ENCODE data around the gene CYP1A2. TPM values are rescaled to one million over a fixed set of nuclear protein-coding genes. Genes with fewer than 3 reads are reported as not detected.

CYP1A2 gene
- total RNA-seq, 1 experiment from 2014 or later: not detected

DNA sequence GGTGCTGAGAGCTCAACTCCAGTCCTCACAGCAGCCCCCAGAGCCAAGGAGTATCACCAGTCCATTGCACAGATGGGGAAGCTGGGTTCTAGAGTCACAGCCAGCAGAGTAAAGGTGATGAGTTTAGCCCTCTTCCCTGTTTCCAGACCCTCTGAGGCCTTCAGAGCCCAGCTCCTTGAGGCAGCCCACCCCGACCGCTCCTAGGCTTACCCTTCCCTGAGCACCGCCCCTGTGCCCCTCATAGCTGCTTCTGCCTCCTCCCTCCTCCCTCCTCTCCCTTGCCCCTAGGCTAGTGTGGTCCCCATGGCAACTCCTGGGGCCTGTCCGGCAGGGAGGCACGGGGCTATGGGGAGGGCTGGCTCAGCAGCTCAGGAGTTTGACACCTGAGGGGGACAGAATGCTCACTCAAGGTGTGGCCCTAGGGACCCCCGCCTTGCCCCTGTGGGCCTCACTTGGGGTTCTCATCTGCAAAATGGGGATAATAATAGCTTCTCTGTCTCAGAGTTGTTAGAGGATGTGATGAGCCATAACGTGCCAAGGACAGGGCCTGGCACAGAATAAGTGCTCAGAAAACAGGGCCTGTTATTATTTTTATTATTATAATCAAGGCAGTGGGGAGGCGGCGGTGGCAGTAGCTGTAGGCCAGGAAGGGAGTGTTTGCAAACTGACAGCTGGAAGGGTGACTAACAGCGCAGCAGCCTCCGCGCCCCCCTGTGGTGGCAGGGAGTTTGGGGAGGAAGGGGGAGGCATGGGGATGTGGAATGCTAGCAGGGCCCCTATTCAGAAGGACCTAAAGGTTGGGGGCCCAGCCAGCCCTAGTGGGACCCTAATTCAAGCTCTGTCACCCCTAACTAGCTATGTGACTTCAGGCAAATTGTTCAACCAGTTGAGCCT, 44.7 kb downstream of the CYP1A2 start:
- Mint-ChIP-seq H3K4me3 (ENCODE audit: unreplicated experiment) (no peak overlapping the region), H3K4me1 (ENCODE audit: insufficient read depth, unreplicated experiment) (peaks cover 41% of the 10 kb centered on the region), H3K9me3 (ENCODE audit: unreplicated experiment) (no peaks in the 10 kb centered on the region), H3K27ac (ENCODE audit: low read depth, unreplicated experiment) (no peak overlapping the region), H3K27me3 (ENCODE audit: insufficient read depth, unreplicated experiment) (no peaks in the 10 kb centered on the region), H3K36me3 (ENCODE audit: insufficient read depth, unreplicated experiment) (peaks cover 13% of the 10 kb centered on the region)
- no TSS peak for BruUV-seq (replicated peaks)
- TF ChIP-seq, protein P1, sequence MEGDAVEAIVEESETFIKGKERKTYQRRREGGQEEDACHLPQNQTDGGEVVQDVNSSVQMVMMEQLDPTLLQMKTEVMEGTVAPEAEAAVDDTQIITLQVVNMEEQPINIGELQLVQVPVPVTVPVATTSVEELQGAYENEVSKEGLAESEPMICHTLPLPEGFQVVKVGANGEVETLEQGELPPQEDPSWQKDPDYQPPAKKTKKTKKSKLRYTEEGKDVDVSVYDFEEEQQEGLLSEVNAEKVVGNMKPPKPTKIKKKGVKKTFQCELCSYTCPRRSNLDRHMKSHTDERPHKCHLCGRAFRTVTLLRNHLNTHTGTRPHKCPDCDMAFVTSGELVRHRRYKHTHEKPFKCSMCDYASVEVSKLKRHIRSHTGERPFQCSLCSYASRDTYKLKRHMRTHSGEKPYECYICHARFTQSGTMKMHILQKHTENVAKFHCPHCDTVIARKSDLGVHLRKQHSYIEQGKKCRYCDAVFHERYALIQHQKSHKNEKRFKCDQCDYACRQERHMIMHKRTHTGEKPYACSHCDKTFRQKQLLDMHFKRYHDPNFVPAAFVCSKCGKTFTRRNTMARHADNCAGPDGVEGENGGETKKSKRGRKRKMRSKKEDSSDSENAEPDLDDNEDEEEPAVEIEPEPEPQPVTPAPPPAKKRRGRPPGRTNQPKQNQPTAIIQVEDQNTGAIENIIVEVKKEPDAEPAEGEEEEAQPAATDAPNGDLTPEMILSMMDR (IDR thresholded peaks at IDR 0.05; ENCODE audit: unreplicated experiment): no peak
- POLR2A ChIA-PET: interaction anchor here (0.7 to 1.1 kb wide), 2 partner anchors 10 to 183 kb away, joined by 3 to 4 read pairs; no protein-coding TSS in a partner anchor
- DNase-seq (ENCODE audit: unreplicated experiment): peak; percentile 43
- CTCF ChIA-PET: interaction anchor here (0.5 to 6.4 kb wide), 9 partner anchors 9 to 355 kb away, joined by 3 to 57 read pairs (median 3); no protein-coding TSS in a partner anchor
- intact Hi-C loops (cut with micrococcal nuclease): no loop called here

DNA sequence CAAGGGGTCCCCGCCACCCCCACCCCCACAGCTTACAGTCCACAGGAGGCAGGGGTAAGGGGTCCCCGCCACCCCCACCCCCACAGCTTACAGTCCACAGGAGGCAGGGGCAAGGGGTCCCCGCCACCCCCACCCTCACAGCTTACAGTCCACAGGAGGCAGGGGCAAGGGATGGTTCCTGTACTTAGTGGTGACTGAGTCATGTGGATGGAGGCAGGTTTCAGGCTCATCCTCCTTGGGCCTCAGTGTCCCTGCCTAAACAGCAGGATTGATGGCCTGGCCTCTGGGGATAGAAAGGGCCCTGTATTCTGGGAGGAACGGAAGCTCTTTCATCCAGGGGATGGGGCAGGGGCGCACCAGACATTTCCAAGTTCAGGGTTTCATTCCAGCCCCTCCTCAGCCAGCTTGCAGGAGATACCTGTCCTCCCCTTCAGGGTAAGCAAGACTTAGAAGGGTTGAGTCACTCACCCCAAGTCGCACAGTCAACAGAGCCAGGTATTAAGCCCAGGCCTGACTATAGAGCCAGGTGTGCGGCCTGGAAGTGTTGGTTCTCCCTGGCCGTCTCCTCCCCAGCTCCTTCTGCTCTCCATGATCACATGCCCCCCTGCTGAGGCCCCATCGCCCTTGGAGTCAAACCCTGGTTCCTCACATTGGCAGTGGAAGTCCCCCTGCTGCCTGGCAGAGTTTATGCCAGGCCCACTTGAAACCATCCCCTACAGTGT, 45.8 kb downstream of the CYP1A2 start:
- Mint-ChIP-seq H3K4me1 (ENCODE audit: insufficient read depth, unreplicated experiment) (peaks cover 33% of the 10 kb centered on the region), H3K4me3 (ENCODE audit: unreplicated experiment) (no peak overlapping the region), H3K9me3 (ENCODE audit: unreplicated experiment) (no peaks in the 10 kb centered on the region), H3K27me3 (ENCODE audit: insufficient read depth, unreplicated experiment) (no peaks in the 10 kb centered on the region), H3K27ac (ENCODE audit: low read depth, unreplicated experiment) (peak overlapping the region; percentile 23), H3K36me3 (ENCODE audit: insufficient read depth, unreplicated experiment) (peaks cover 13% of the 10 kb centered on the region)
- no TSS peak for BruUV-seq (replicated peaks)
- POLR2A ChIA-PET: interaction anchor here (1.1 to 1.4 kb wide), 3 partner anchors 7 to 11 kb away, joined by 3 to 4 read pairs (median 4); no protein-coding TSS in a partner anchor
- DNase-seq (ENCODE audit: unreplicated experiment): no peak
- TF ChIP-seq, protein P1 (IDR thresholded peaks at IDR 0.05; ENCODE audit: unreplicated experiment): no peak
- CTCF ChIA-PET: interaction anchor here (0.6 to 6.4 kb wide), 6 partner anchors 10 to 248 kb away, joined by 3 to 57 read pairs (median 4); no protein-coding TSS in a partner anchor
- intact Hi-C loops (cut with micrococcal nuclease): no loop called here

DNA sequence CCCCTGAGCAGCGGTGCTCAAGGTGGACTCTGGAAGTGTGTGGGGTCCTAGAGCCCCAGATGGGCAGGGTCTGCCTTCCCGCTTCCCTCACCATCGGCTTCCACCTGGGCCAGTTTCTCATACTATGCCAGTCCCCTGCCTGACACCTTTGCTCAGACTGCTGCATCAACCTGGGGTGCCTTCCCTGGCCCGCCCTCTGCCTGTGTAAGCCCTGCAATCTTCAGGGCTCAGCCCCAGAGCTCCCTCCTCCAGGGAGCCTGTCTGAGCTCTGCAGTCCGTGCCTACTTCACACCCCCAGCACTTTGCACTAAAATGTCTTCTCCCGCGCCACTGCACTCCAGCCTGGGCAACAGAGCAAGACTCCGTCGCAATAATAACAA, 46.3 kb downstream of the CYP1A2 start:
- POLR2A ChIA-PET: interaction anchor here (1.1 to 1.4 kb wide), 2 partner anchors 8 to 12 kb away, joined by 3 to 4 read pairs; no protein-coding TSS in a partner anchor
- DNase-seq (ENCODE audit: unreplicated experiment): no peak
- Mint-ChIP-seq H3K36me3 (ENCODE audit: insufficient read depth, unreplicated experiment) (peaks cover 17% of the 10 kb centered on the region), H3K27me3 (ENCODE audit: insufficient read depth, unreplicated experiment) (no peaks in the 10 kb centered on the region), H3K27ac (ENCODE audit: low read depth, unreplicated experiment) (peak overlapping the region; percentile 23), H3K4me3 (ENCODE audit: unreplicated experiment) (no peak overlapping the region), H3K4me1 (ENCODE audit: insufficient read depth, unreplicated experiment) (peaks cover 33% of the 10 kb centered on the region), H3K9me3 (ENCODE audit: unreplicated experiment) (no peaks in the 10 kb centered on the region)
- intact Hi-C loops (cut with micrococcal nuclease): no loop called here
- TF ChIP-seq, protein P1 (IDR thresholded peaks at IDR 0.05; ENCODE audit: unreplicated experiment): no peak
- CTCF ChIA-PET: interaction anchor here (0.6 to 3.8 kb wide), 5 partner anchors 11 to 249 kb away, joined by 3 to 20 read pairs (median 6); no protein-coding TSS in a partner anchor
- BruUV-seq (replicated peaks): no TSS peak
